HS-27A (cell line): ENCODE results near the gene MRPL55.

ENCODE experiments used
- DNase-seq: peaks from one replicate; pipeline ENCODE4 v3.0.0-alpha.2; 2012; ENCODE audit warnings: low read depth, missing footprints

The MRPL55 gene

GRCh38 chr1:228100822-228101613 is 8.1 kb downstream of the MRPL55 start:
- no peak for DNase-seq

DNA sequence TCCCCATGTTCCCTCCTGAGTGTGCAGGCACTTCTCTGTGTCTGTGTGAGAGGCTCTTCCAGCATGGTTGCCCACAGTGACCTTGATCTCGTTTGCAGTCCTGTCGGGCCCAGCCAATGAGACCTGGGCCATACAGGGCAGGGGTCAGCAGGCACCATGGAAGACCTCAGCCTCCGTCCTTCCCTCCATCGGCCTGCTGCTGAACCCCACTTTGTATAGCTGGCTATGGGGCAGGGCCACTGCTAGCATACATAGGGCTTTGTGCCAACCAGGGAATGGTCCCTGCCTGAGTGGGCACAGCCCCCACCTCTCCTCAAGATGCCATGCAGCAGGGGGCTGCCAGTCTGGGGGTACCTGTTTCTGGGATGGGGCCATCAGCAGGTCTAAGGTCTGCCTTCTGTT is 9.8 kb downstream of the MRPL55 start:
- DNase-seq = no peak

- DNase-seq = no peak
Measured at GRCh38 chr1:228098323-228098931, 10.7 kb downstream of the MRPL55 start.

DNA sequence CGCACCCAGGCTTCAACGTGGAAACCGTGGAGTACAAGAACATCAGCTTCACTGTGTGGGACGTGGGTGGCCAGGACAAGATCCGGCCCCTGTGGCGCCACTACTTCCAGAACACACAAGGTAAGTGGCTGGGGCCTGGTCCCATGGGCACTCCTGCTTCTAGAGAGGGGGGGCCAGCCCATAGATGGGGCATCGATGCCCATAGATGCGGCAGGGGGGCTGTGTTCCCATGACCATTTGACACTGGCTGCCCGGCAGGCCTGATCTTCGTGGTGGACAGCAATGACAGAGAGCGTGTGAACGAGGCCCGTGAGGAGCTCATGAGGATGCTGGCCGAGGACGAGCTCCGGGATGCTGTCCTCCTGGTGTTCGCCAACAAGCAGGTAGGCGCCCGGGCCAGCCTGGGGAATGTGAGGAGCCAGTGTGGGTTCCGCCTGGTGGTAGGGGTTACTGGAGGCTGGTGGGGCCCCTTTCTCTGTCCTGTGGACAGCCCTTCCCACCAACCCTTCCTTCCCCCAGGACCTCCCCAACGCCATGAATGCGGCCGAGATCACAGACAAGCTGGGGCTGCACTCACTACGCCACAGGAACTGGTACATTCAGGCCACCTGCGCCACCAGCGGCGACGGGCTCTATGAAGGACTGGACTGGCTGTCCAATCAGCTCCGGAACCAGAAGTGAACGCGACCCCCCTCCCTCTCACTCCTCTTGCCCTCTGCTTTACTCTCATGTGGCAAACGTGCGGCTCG is 11.6 kb downstream of the MRPL55 start:
- DNase-seq = no peak

DNA sequence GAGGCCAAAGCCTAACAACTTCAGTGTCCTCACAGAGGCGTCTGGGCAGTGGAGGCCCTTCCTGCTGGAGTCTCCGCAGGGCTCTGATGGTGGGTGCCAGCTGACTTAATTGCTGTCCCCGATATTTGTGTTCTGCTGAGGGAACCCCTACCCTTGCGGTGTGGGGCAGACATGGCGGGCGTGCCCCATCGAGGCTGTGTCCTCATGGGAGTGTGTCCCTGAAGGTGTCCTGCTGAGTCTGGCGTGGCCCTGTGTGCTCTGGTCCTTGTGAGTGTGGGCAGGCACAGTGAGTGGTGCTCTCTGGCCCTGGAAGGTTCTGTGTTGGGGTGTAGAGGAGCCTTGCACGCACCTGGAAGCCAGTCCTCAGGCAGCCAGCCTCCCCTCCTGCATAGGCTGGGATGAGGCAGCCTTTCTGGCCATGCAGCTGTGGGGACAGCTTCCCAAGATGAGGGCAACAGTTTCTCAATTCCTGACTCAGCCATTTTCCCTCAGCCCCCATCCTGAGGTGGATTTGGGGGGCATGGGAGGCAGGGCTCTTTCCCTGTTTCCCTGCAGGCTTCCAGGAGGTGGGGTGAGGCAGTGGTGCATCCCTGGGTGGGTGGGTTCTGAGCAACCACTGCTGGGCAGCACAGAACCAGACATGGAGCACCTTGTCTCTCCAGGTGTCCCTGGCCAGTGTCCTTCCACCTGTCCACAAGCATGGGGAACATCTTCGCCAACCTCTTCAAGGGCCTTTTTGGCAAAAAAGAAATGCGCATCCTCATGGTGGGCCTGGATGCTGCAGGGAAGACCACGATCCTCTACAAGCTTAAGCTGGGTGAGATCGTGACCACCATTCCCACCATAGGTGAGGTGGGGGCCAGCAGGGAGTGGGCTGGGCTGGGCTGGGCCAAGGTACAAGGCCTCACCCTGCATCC is 12.4 kb downstream of the MRPL55 start:
- DNase-seq = no peak

GRCh38 chr1:228095938-228096337 is 13.2 kb downstream of the MRPL55 start:
- no peak for DNase-seq

DNA sequence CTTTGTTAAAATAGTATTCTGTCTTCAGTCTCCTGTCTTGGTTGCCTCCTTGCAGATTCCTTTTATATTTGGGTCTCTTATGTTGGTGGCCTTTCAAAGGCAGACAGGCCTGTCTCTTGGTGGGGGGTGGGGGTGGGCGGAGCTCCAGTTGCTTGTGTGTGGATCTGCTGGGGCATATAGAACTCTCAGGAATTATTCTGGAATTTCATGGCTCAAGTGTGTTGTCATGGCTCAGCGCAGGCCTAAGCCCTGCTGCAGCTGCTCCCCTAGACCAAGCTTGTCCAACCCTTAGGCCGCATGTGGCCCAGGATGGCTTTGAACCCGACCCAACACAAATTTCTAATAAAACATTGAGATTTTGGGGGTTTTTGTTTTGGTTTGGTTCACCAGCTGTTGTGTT is 13.9 kb downstream of the MRPL55 start:
- DNase-seq = no peak

GRCh38 chr1:228094432-228095016 is 14.6 kb downstream of the MRPL55 start:
- no peak for DNase-seq

- DNase-seq = no peak
Measured at GRCh38 chr1:228093050-228093906, 15.8 kb downstream of the MRPL55 start.

DNA sequence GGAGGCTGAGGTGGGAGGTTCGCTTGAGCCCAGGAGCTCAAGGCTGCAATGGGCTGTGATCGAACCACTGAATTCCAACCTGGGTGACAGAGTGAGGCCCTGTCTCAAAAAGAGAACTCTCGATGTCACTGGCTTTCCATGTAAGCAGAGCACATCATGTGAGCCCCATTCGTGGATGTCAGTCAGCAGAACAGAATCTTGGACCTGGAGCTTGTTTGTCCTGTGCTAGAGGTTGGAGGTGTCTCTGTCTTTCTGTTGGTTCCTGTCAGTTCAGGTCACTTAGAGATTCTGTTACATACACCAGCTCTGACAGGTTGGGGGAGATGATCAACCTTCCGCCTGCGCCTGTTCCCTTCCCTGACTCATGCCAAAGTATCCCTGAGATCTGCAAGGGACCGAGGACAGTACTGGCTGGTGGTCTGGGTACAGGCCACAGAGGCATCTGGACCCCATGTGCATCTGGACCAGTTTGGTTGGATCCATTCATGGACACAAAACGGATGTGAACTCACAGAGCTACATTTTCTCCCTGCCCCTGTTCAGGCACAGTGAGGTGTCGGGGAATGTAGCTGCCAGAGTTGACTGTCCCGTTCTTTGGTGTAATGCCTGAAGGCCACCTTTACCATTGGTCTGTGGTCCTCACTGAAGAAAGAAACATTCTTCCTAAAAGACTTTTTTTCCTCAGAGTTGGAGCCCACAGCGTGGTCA is 16.6 kb downstream of the MRPL55 start:
- no peak for DNase-seq

DNA sequence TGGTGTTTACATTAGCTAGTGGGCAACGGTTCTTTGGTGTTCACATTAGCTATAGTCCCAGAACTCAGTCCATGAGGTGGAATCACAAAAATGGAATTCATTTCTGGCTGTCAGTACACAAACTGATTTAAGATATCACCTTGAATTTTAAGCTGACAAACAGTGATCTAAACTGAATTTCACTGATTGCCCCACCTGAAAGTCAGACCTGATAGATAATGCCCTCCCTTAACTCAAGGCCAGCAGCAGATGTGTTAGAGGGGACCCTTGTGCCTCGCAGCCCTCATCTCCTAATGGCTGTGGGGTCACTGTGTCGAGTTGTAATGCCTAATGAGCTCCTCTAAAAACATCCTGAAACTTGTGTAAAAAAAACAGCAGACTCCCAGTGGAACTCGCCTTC is 18.0 kb downstream of the MRPL55 start:
- DNase-seq = no peak

- no peak for DNase-seq
Measured at GRCh38 chr1:228090613-228091081, 18.5 kb downstream of the MRPL55 start.

- DNase-seq = no peak
Measured at GRCh38 chr1:228089519-228090380, 19.3 kb downstream of the MRPL55 start.

DNA sequence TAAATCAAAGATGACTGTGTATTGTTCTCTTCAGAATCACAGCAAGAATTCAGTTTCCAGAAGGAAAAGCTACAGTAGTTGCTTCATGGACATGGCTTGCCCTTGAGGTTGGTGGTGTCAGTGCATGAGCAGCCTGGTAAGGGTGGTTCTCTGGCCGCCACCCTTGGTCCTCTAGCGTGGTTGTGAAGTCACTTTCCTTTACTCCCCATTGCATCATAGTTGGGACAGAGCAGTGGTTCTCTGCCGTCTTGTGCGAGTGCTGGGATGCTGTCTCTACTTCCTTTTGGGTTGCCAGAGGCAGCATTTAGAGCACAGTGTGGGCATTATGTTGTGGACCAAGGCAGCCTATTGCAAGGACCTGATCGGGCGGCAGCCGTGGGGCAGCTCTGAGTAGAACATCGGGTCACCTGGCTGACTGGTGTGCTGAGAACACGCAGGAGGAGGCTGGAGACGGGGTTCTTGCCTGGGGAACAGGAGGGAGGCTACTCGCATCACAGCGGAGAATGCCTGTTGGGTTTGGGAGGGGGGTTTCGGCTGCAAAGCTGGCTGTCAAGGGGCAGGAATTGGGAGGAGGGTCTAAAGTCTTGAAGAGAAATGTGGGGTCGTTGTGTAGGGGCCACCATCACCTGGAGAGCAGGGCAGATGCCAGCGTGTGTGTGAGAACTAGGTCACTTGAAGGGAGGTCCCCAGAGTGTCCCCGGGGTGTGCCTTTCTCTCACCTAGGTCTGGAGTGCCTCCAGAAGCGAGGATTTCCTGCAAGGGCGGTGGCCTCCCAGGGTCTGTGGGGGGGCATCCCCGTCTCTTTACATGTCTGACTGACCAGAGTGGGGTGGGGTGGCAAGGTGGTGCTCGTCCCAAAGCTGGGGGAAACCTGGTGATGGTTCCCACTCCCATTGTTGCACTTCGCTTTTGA is 20.3 kb downstream of the MRPL55 start:
- no peak for DNase-seq

DNA sequence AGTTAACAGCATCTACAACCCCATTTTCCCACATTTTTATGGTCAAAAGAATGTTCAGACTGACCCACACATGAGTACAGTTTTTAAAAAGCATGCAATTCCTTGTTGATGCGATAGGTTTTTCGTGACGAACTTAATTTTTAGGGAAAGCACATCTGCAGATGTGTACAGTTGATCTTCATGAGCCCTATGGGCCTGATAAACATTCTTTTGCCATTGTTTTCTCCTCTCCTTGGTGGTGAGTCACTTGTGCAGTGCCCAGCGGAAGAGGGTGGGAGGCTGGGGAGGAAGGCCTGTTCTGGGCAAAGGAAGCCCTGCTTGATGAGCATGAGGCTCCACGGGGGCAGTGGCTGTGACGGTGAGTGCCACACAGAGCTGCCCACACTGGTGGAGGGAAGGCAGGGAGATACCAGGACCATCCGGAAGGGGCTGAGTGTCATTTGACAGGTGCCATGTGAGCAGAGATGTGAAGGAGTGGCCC is 21.3 kb downstream of the MRPL55 start:
- peak; percentile 50 for DNase-seq

DNA sequence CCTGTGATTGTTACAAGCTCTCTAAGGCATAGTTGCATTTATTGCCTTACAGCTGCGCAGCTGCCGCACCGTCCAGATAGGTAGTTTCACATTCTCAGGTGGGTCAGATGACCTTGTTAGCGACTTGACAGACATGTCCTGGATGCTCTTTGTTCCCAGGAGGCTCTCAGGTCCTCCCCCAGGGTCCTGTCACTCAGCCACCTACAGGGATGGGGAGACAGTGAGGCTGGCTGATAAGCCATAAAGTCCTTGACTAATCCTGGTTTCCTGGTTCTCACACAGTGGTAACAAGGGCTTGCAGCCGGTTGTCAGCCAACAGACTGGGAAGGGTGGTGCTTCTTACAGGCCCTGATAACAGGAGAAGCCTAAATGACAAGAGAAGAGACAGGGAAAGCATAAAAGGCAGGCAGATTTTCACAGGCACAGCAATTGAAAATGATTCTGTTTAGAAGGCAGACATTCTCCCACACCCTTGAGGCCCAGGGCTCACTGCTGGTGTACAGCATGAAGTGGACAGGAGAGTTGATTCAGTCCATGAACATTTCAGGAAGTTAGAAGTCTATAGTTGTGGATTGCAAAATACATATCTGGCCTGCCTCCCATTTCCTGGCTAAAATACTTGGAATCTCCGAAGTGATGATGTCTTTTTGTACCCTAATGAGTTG is 23.7 kb downstream of the MRPL55 start:
- DNase-seq = no peak

- DNase-seq = no peak
Measured at GRCh38 chr1:228084797-228085196, 24.3 kb downstream of the MRPL55 start.
